Activated CD4-positive, alpha-beta T cell treated with anti-CD3 and anti-CD28 coated beads, Interleukin-2, amount 50 U/mL, for 1 hour (primary cell): ENCODE results near the gene IRF9.

Source experiments
- DNase-seq: peaks from one replicate; pipeline ENCODE4 v3.0.0-alpha.2; 2020

Gene IRF9

GRCh38 chr14:24132061-24132685 lies 28.9 kb upstream of the IRF9 start:
- peak; percentile 28 for DNase-seq

- no peak for DNase-seq
These were observed 28.1 kb upstream of the IRF9 start for GRCh38 chr14:24132976-24133375.

- no peak for DNase-seq
These were observed 27.3 kb upstream of the IRF9 start for GRCh38 chr14:24133735-24134134.

- no peak for DNase-seq
These were observed 25.6 kb upstream of the IRF9 start for GRCh38 chr14:24135584-24135833.

- DNase-seq, result peak; percentile 95
These were observed 25.0 kb upstream of the IRF9 start, which contains the start of gene PSME1 for GRCh38 chr14:24135834-24136683. PSME1 (plus strand) TSS chr14:24136194; CDS start chr14:24136263, 69 bp downstream.

- no peak for DNase-seq
These were observed 24.2 kb upstream of the IRF9 start for GRCh38 chr14:24136684-24137528.

- DNase-seq, result no peak
These were observed 23.3 kb upstream of the IRF9 start for GRCh38 chr14:24137529-24138395.

GRCh38 chr14:24138396-24139271 lies 22.4 kb upstream of the IRF9 start:
- no peak for DNase-seq

- DNase-seq, result peak; percentile 23
These were observed 21.7 kb upstream of the IRF9 start for GRCh38 chr14:24139272-24139934.

- DNase-seq, result peak; percentile 99
These were observed 19.8 kb upstream of the IRF9 start, which contains the start of gene EMC9 for GRCh38 chr14:24141097-24141880. EMC9 (minus strand) TSS chr14:24141591; CDS start chr14:24141304, 287 bp downstream.

- DNase-seq, result no peak
These were observed 17.6 kb upstream of the IRF9 start for GRCh38 chr14:24143511-24143910.

- no peak for DNase-seq
These were observed 16.6 kb upstream of the IRF9 start for GRCh38 chr14:24144451-24144850.

- DNase-seq, result no peak
These were observed 15.8 kb upstream of the IRF9 start for GRCh38 chr14:24145219-24145618.

- DNase-seq, result no peak
These were observed 15.2 kb upstream of the IRF9 start for GRCh38 chr14:24145690-24146452.

- peak; percentile 75 for DNase-seq
These were observed 14.6 kb upstream of the IRF9 start, which contains the start of gene PSME2 for GRCh38 chr14:24146453-24146977. PSME2 (minus strand) TSS chr14:24146610; CDS start chr14:24146581, 29 bp downstream.

GRCh38 chr14:24146978-24147760 lies 13.9 kb upstream of the IRF9 start, which contains the start of gene RNF31:
RNF31 (plus strand) TSS chr14:24147498; CDS start chr14:24147699, 201 bp downstream.
- peak; percentile 97 for DNase-seq

GRCh38 chr14:24147761-24148428 lies 13.2 kb upstream of the IRF9 start:
- no peak for DNase-seq
